Endothelial cell of umbilical vein (primary cell): ENCODE measurements around the gene MRPL2. TPM values are rescaled to one million over a fixed set of nuclear protein-coding genes. Genes with fewer than 3 reads are reported as not detected.

Experiments used
- BruUV-seq: library from RNA; stranded (reverse); fragments of 400-500 nt; replicated peaks from 2 replicates; lab custom pipeline; 2021; lab: Mats Ljungman, UMichigan
- CTCF ChIA-PET: fragments of 300-600, 350-600 bp; sonication (Branson Sonifier 250); formaldehyde crosslinking; loops from one replicate; lab custom pipeline; 2021; ENCODE audit warnings: antibody characterized with exemption, inconsistent platforms; lab: Charles Lee
- POLR2A ChIA-PET: fragments of 300-600, 350-600 bp; sonication (Branson Sonifier 250); formaldehyde crosslinking; loops from one replicate; lab custom pipeline; 2021; ENCODE audit warnings: antibody characterized with exemption, inconsistent platforms; lab: Charles Lee
- DNase-seq: peaks from one replicate; pipeline ENCODE4 v3.0.0-alpha.2; 2011; ENCODE audit warnings: low read depth, low spot score
- FAIRE-seq: peaks from 2 replicates; lab custom pipeline; 2011; peaks lifted over from hg19 to GRCh38; lab: Jason Lieb, UNC
- H2AFZ ChIP-seq: 2 replicates; pipeline ENCODE4 v1.6.0; 2012; ENCODE audit warnings: low read depth, low read length, control low read depth, inconsistent platforms
- H3K27ac ChIP-seq: 2 replicates; pipeline ENCODE4 v1.5.1; 2011; ENCODE audit warnings: low read depth, mild to moderate bottlenecking, control low read depth, low read length, moderate library complexity; ENCODE audit not compliant: insufficient read depth
- H3K27me3 ChIP-seq, 2 experiments: 2 replicates each; pipeline versions ENCODE4 v1.6.0 to v1.6.1; 2011; ENCODE audit warnings: low read length in 2 of 2, mixed read lengths in 1 of 2; ENCODE audit not compliant: control insufficient read depth in 2 of 2, insufficient read depth in 2 of 2
- H3K36me3 ChIP-seq, 2 experiments: 2 replicates in 1 of 2; 3 replicates in 1 of 2; pipeline ENCODE4 v1.5.1; 2011; ENCODE audit warnings: low read length in 2 of 2, mild to moderate bottlenecking in 1 of 2, moderate library complexity in 1 of 2; ENCODE audit not compliant: control insufficient read depth in 2 of 2, insufficient read depth in 2 of 2; ENCODE audit errors: extremely low read depth in 1 of 2
- H3K4me1 ChIP-seq: 3 replicates; pipeline ENCODE4 v1.5.1; 2011; ENCODE audit warnings: mild to moderate bottlenecking, low read length; ENCODE audit not compliant: control insufficient read depth, insufficient read depth; ENCODE audit errors: extremely low read depth
- H3K4me2 ChIP-seq: 2 replicates; pipeline ENCODE4 v1.6.1; 2011; ENCODE audit warnings: low read length, control low read depth, mixed read lengths; ENCODE audit not compliant: insufficient read depth
- H3K4me3 ChIP-seq, 3 experiments: fragments of 200-600 bp in 1 of 3; sonication (generic), shearing (Covaris generic) in 1 of 3; replicated peaks in 1 of 3; 2 replicates each; pipeline ENCODE4 v1.5.1; 2011 to 2016; ENCODE audit warnings: control low read depth in 3 of 3, low read length in 3 of 3, mild to moderate bottlenecking in 2 of 3, inconsistent platforms in 1 of 3, low read depth in 1 of 3, moderate library complexity in 1 of 3; ENCODE audit not compliant: insufficient read depth in 1 of 3
- H3K79me2 ChIP-seq: 2 replicates; pipeline ENCODE4 v1.6.0; 2012; ENCODE audit warnings: low read length, inconsistent platforms; ENCODE audit not compliant: control insufficient read depth, insufficient read depth
- H3K9ac ChIP-seq: replicated peaks from 2 replicates; pipeline ENCODE3; 2011; ENCODE audit warnings: low read length, control low read depth; ENCODE audit not compliant: insufficient read depth; ENCODE audit errors: extremely low read depth
- H3K9me1 ChIP-seq: replicated peaks from 3 replicates; pipeline ENCODE4 v1.6.0; 2011; ENCODE audit warnings: mild to moderate bottlenecking, low read length; ENCODE audit not compliant: control insufficient read depth, insufficient read depth; ENCODE audit errors: extremely low read depth
- H3K9me3 ChIP-seq: replicated peaks from 2 replicates; pipeline ENCODE4 v1.5.1; 2012; ENCODE audit warnings: low read length, inconsistent platforms; ENCODE audit not compliant: control insufficient read depth, insufficient read depth
- H4K20me1 ChIP-seq: replicated peaks from 2 replicates; pipeline ENCODE3; 2011; ENCODE audit warnings: mild to moderate bottlenecking, low read length; ENCODE audit not compliant: control insufficient read depth, insufficient read depth; ENCODE audit errors: extremely low read depth
- CTCF ChIP-seq, 2 donors: IDR thresholded peaks; 1 replicate in 1 of 2; 2 replicates in 1 of 2; pipeline ENCODE4 v1.5.1; 2011; ENCODE audit warnings: low read length in 2 of 2, mild to moderate bottlenecking in 2 of 2, moderate library complexity in 2 of 2, control low read depth in 1 of 2, inconsistent platforms in 1 of 2, low read depth in 1 of 2; ENCODE audit not compliant: insufficient read depth in 1 of 2; ENCODE audit errors: extremely low read depth in 1 of 2
- EZH2 ChIP-seq: IDR thresholded peaks from 2 replicates; pipeline ENCODE4 v1.6.1; 2012; ENCODE audit warnings: borderline replicate concordance, low read depth, mild to moderate bottlenecking, moderate library complexity, low read length, inconsistent platforms; ENCODE audit not compliant: severe bottlenecking
- FOS ChIP-seq: IDR thresholded peaks from 2 replicates; pipeline ENCODE4 v1.6.1; 2011; ENCODE audit warnings: mild to moderate bottlenecking, low read length, moderate library complexity, borderline replicate concordance; ENCODE audit not compliant: insufficient read depth
- GATA2 ChIP-seq: IDR thresholded peaks from 2 replicates; pipeline ENCODE4 v1.7.0; 2011; ENCODE audit warnings: low read depth, mild to moderate bottlenecking, moderate library complexity, mixed read lengths, low read length; ENCODE audit not compliant: insufficient read length, insufficient read depth
- JUN ChIP-seq: IDR thresholded peaks from 2 replicates; pipeline ENCODE4 v1.6.1; 2011; ENCODE audit warnings: borderline replicate concordance, low read depth; ENCODE audit not compliant: insufficient read length, insufficient read depth
- MAX ChIP-seq: IDR thresholded peaks from 2 replicates; pipeline ENCODE4 v1.6.1; 2011; ENCODE audit not compliant: insufficient read depth, insufficient read length
- MYC ChIP-seq: IDR thresholded peaks from one replicate; pipeline ENCODE4 v1.6.1; 2011; ENCODE audit warnings: mild to moderate bottlenecking, low read depth, low read length
- POLR2A ChIP-seq: IDR thresholded peaks from 2 replicates; pipeline ENCODE4 v1.6.1; 2012; ENCODE audit warnings: low read depth, mild to moderate bottlenecking, control low read depth, low read length
- POLR2AphosphoS5 ChIP-seq: IDR thresholded peaks from 2 replicates; pipeline ENCODE4 v1.6.1; 2012; ENCODE audit warnings: low read depth, mild to moderate bottlenecking, control low read depth, low read length, moderate library complexity; ENCODE audit not compliant: insufficient read depth
- dilution Hi-C: fragments of 300-500 bp; cut with MboI; formaldehyde crosslinking; loops from one replicate; pipeline ENCODE4 v1.15.0; 2019; ENCODE audit warnings: low sequenced_read_pairs; ENCODE audit not compliant: extremely low pct_ligation_motif_present
- intact Hi-C: fragments of 100-400 bp; cut with micrococcal nuclease; formaldehyde crosslinking; loops from one replicate; pipeline ENCODE4 v1.10.0; 2022
- polyA plus RNA-seq, 4 experiments: library from polyadenylated mRNA; depleted of rRNA in 3 of 4; stranded (reverse) in 3 of 4; unstranded in 1 of 4; fragments of >200 nt; gene quantifications; 2 replicates each; pipeline versions ENCODE4 v1.2.1 to v1.2.3, GENCODE V29; 2011 to 2012; ENCODE audit warnings: missing spikeins in 1 of 4
- total RNA-seq: library from RNA; stranded (reverse); gene quantifications from 2 replicates; pipeline ENCODE4 v1.2.3, GENCODE V29; 2021

MRPL2 gene
- total and polyA plus RNA-seq, 2 donors (not counting 3 experiments of a cell fraction or from before 2014, with no cell fraction given): 37.6 to 63.6 TPM

- peaks cover 5 to 40% of the 10 kb centered on the region in 2 experiments for H3K36me3 ChIP-seq
- ChIA-PET POLR2A (no interaction called here), CTCF (interaction anchor here (1.1 to 2.9 kb wide), 2 partner anchors 16 to 108 kb away, joined by 3 to 8 read pairs; no protein-coding TSS in a partner anchor)
- H3K9ac ChIP-seq: no peak overlapping the region
- dilution Hi-C loops: no loop called here
- no peaks in the 10 kb centered on the region for H3K4me1 ChIP-seq
- no peak overlapping the region for H2AFZ ChIP-seq
- TF ChIP-seq EZH2: no peak
- TF ChIP-seq POLR2A: no peak
- TF ChIP-seq MAX: no peak
- TF ChIP-seq POLR2AphosphoS5: no peak
- TF ChIP-seq FOS: no peak
- no peak for TF ChIP-seq MYC
- no peak for TF ChIP-seq JUN
- no peak for TF ChIP-seq GATA2
- TF ChIP-seq CTCF (IDR thresholded peaks at IDR 0.05; ENCODE audit: extremely low read depth in 1 of 2, insufficient read depth in 1 of 2, low read depth in 1 of 2, low read length in 2 of 2): no peak
- H3K4me3 ChIP-seq: no peak overlapping the region
- no peaks in the 10 kb centered on the region for H3K9me3 ChIP-seq
- H3K4me2 ChIP-seq: no peak overlapping the region
- H3K79me2 ChIP-seq: no peaks in the 10 kb centered on the region
- FAIRE-seq (no peak), DNase-seq (no peak)
- H4K20me1 ChIP-seq: no peaks in the 10 kb centered on the region
- no peaks in the 10 kb centered on the region for H3K9me1 ChIP-seq
- H3K27ac ChIP-seq: no peak overlapping the region
- intact Hi-C loops: no loop called here
- no peaks in the 10 kb centered on the region for H3K27me3 ChIP-seq
- no TSS peak for BruUV-seq
These were observed 23.6 kb downstream of the MRPL2 start for GRCh38 chr6:43035495-43036194.
